GM19372 (cell line): ENCODE measurements around the gene GNL3L.
"Not testable (repeated sequence)": the region's sequence is repeated elsewhere in the genome, so short reads cannot be mapped to it uniquely, and the experiment has no call there.

Experiments used
- ATAC-seq: cut with Tn5 transposase; IDR thresholded peaks from one replicate; pipeline ENCODE4 v1.9.1; 2021; ENCODE audit warnings: mild to moderate bottlenecking, low read depth, moderate library complexity; ENCODE audit not compliant: unreplicated experiment

Gene GNL3L

GRCh38 chrX:54529552-54530356 is at the start of gene GNL3L:
Gene GNL3L, plus strand, starts transcription at chrX:54530219. Its CDS starts 2,348 bp downstream, at chrX:54532567.
- peak; percentile 77 for ATAC-seq

- ATAC-seq: no peak
These were observed 47.0 kb upstream of the GNL3L start for GRCh38 chrX:54482839-54483593.

- ATAC-seq: no peak
These were observed 46.1 kb upstream of the GNL3L start for GRCh38 chrX:54483946-54484345.

- no peak for ATAC-seq
These were observed 45.4 kb upstream of the GNL3L start for GRCh38 chrX:54484666-54485065.

- ATAC-seq: not testable (repeated sequence)
These were observed 40.2 kb upstream of the GNL3L start for GRCh38 chrX:54489819-54490218.

- ATAC-seq: no peak
These were observed 37.7 kb upstream of the GNL3L start for GRCh38 chrX:54492340-54492739.

GRCh38 chrX:54494166-54494988 is 35.6 kb upstream of the GNL3L start:
- ATAC-seq: no peak

GRCh38 chrX:54494989-54495813 is 34.8 kb upstream of the GNL3L start:
- no peak for ATAC-seq

- no peak for ATAC-seq
These were observed 34.1 kb upstream of the GNL3L start, which contains the start of gene FGD1 for GRCh38 chrX:54495814-54496516. Gene FGD1, minus strand, starts transcription at chrX:54496234. Its CDS starts 802 bp downstream, at chrX:54495432.

- ATAC-seq: no peak
These were observed 33.5 kb upstream of the GNL3L start for GRCh38 chrX:54496517-54496852.

- ATAC-seq: no peak
These were observed 33.1 kb upstream of the GNL3L start for GRCh38 chrX:54496936-54497335.

GRCh38 chrX:54509400-54509799 is 20.6 kb upstream of the GNL3L start:
- ATAC-seq: no peak

GRCh38 chrX:54529151-54529550 is 868 bp upstream of the GNL3L start:
- no peak for ATAC-seq

GRCh38 chrX:54530357-54530900 is 410 bp downstream of the GNL3L start:
- peak; percentile 31 for ATAC-seq

- no peak for ATAC-seq
These were observed 4.3 kb downstream of the GNL3L start for GRCh38 chrX:54534271-54534670.

- ATAC-seq: no peak
These were observed 10.3 kb downstream of the GNL3L start for GRCh38 chrX:54540289-54540688.

GRCh38 chrX:54542239-54542638 is 12.2 kb downstream of the GNL3L start:
- not testable (repeated sequence) for ATAC-seq

- no peak for ATAC-seq
These were observed 20.8 kb downstream of the GNL3L start for GRCh38 chrX:54550821-54551220.

- ATAC-seq: no peak
These were observed 21.8 kb downstream of the GNL3L start for GRCh38 chrX:54551801-54552200.
